ENCODE results near the gene AP3D1.
A peak's percentile ranks its signal among the peaks of the same experiment; 100 is the strongest.

- TF ChIP-seq CTCF (IDR thresholded peaks at IDR 0.05; ENCODE audit: low read depth, low read length, missing input control) (peak; percentile 33), SP1 (IDR thresholded peaks at IDR 0.05) (peak; percentile 24), NR2F2 (IDR thresholded peaks at IDR 0.05) (no peak), TAF1 (conservative IDR thresholded peaks at IDR 0.05) (no peak), YY1 (IDR thresholded peaks at IDR 0.05) (no peak), MAX (IDR thresholded peaks at IDR 0.05) (no peak), ZBTB33 (IDR thresholded peaks at IDR 0.05) (no peak), REST (IDR thresholded peaks at IDR 0.05) (no peak), EGR1 (IDR thresholded peaks at IDR 0.05; ENCODE audit: low read depth in 2 of 2) (peak in 1 of 2 donors; percentile 7), HNF4A (conservative IDR thresholded peaks at IDR 0.05) (no peak), RAD21 (IDR thresholded peaks at IDR 0.05) (peak in 1 of 2 donors; percentile 59), ATF3 (IDR thresholded peaks at IDR 0.05) (no peak), JUND (IDR thresholded peaks at IDR 0.05) (no peak)
Observed at GRCh38 chr19:2096480-2097202, 54.7 kb downstream of the AP3D1 start, which contains the start of gene IZUMO4.
